ENCODE results near the gene FMNL2. TPM values are rescaled to one million over a fixed set of nuclear protein-coding genes. Genes with fewer than 3 reads are reported as not detected.

Gene FMNL2
- total RNA-seq, 1 donor from 2014 or later = 5.5 TPM

GRCh38 chr2:152694161-152694661, 359.2 kb downstream of the FMNL2 start:
- H3K27me3 ChIP-seq (ENCODE audit: low read depth) = no peaks in the 10 kb centered on the region
- DNase-seq = no peak
- H3K36me3 ChIP-seq = peaks cover 27% of the 10 kb centered on the region
- intact Hi-C loops (cut with micrococcal nuclease) = no loop called here
- H3K4me1 ChIP-seq = peaks cover 21% of the 10 kb centered on the region
- H3K27ac ChIP-seq (replicated peaks) = peak overlapping the region; percentile 56
- peak overlapping the region; percentile 56 for H3K4me3 ChIP-seq
- TF ChIP-seq, protein P1, sequence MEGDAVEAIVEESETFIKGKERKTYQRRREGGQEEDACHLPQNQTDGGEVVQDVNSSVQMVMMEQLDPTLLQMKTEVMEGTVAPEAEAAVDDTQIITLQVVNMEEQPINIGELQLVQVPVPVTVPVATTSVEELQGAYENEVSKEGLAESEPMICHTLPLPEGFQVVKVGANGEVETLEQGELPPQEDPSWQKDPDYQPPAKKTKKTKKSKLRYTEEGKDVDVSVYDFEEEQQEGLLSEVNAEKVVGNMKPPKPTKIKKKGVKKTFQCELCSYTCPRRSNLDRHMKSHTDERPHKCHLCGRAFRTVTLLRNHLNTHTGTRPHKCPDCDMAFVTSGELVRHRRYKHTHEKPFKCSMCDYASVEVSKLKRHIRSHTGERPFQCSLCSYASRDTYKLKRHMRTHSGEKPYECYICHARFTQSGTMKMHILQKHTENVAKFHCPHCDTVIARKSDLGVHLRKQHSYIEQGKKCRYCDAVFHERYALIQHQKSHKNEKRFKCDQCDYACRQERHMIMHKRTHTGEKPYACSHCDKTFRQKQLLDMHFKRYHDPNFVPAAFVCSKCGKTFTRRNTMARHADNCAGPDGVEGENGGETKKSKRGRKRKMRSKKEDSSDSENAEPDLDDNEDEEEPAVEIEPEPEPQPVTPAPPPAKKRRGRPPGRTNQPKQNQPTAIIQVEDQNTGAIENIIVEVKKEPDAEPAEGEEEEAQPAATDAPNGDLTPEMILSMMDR (IDR thresholded peaks at IDR 0.05; ENCODE audit: borderline replicate concordance) = no peak
- H3K9me3 ChIP-seq (replicated peaks) = no peaks in the 10 kb centered on the region

DNA sequence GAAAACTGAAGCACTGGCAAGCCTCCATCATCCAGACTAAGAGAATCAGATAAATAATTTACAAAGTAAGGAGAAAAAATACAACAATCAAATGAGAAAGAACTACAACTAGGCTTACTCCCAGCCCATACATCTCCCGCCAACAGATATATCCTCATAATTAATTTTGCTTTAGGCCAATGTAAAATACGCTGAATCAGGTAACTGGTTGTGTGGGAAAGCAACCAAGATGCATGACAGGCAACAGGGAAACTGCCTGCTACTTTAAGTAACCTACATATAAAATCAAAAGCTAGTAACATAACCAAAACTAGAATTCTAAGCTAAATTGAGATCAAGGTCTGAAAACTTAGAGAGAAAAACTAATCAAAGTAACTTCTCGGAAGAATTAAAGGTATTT, 360.8 kb downstream of the FMNL2 start:
- no peak overlapping the region for H3K4me3 ChIP-seq
- H3K9me3 ChIP-seq (replicated peaks) = no peaks in the 10 kb centered on the region
- intact Hi-C loops (cut with micrococcal nuclease) = no loop called here
- H3K4me1 ChIP-seq = peaks cover 21% of the 10 kb centered on the region
- H3K36me3 ChIP-seq = peaks cover 26% of the 10 kb centered on the region
- no peak overlapping the region for H3K27ac ChIP-seq (replicated peaks)
- no peak for DNase-seq
- TF ChIP-seq, protein P1 (IDR thresholded peaks at IDR 0.05; ENCODE audit: borderline replicate concordance) = no peak
- no peaks in the 10 kb centered on the region for H3K27me3 ChIP-seq (ENCODE audit: low read depth)

DNA sequence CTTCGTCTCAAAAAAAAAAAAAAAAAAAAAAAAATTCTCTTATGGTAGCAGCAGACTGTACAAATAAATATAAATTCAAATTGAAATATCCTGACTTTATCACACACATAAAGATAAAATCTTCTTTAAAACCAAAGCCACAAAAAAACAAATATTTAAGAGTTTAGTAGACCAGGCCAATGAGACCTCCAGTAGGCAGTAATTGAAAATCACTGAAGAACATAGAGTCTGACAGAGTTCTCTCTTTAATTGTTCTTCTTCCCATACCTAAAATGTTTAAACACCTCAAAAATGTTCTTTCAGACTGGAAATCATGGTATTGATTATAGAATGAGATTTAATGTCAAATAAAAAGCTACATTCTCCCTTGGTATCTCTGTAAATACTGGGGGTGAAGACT, 361.5 kb downstream of the FMNL2 start:
- no peak overlapping the region for H3K27ac ChIP-seq (replicated peaks)
- peaks cover 21% of the 10 kb centered on the region for H3K4me1 ChIP-seq
- H3K36me3 ChIP-seq = peaks cover 20% of the 10 kb centered on the region
- TF ChIP-seq, protein P1 (IDR thresholded peaks at IDR 0.05; ENCODE audit: borderline replicate concordance) = no peak
- peaks cover 5% of the 10 kb centered on the region for H3K9me3 ChIP-seq (replicated peaks)
- no peaks in the 10 kb centered on the region for H3K27me3 ChIP-seq (ENCODE audit: low read depth)
- DNase-seq = no peak
- intact Hi-C loops (cut with micrococcal nuclease) = no loop called here
- no peak overlapping the region for H3K4me3 ChIP-seq

Other genes with a start within 250 kb of the FMNL2 start
- 0.25 TPM for gene CACNB4, start 236.1 kb upstream of the FMNL2 start, total RNA-seq
- 27.8 TPM for gene STAM2, start 159.4 kb upstream of the FMNL2 start, total RNA-seq